Testis (tissue), 3 donors: ENCODE results near the gene RNGTT. TPM values are rescaled to one million over a fixed set of nuclear protein-coding genes. Genes with fewer than 3 reads are reported as not detected.

Experiments
- DNase-seq: peaks from one replicate; pipeline ENCODE4 v3.0.0-alpha.2; 2019
- H3K27ac ChIP-seq, 2 donors: fragments of 200-600 bp; sonication (generic); one replicate each; pipeline ENCODE4 v1.5.1; 2019
- H3K27me3 ChIP-seq: fragments of 200-600 bp; sonication (generic); one replicate; pipeline ENCODE4 v1.5.1; 2019
- H3K36me3 ChIP-seq: fragments of 200-600 bp; sonication (generic); one replicate; pipeline ENCODE4 v1.5.1; 2017; ENCODE audit warnings: low read depth; ENCODE audit errors: missing control alignments
- H3K4me1 ChIP-seq: fragments of 200-600 bp; sonication (generic); one replicate; pipeline ENCODE4 v1.5.1; 2019
- H3K4me3 ChIP-seq, 2 donors: fragments of 200-600 bp; sonication (generic); one replicate each; pipeline ENCODE4 v1.5.1; 2017 to 2019
- H3K9me3 ChIP-seq: fragments of 200-600 bp; sonication (generic); one replicate; pipeline ENCODE4 v1.5.1; 2017
- CTCF ChIP-seq, 3 experiments: fragments of 450-650 bp in 2 of 3; fragments of 200-600 bp in 1 of 3; sonication (generic) in 1 of 3; IDR thresholded peaks; one replicate each; pipeline ENCODE4 v1.5.1; 2016 to 2019; ENCODE audit warnings: antibody characterized with exemption in 3 of 3, mild to moderate bottlenecking in 2 of 3, moderate library complexity in 1 of 3
- POLR2A ChIP-seq: fragments of 450-650 bp; IDR thresholded peaks from one replicate; pipeline ENCODE4 v1.6.1; 2017; ENCODE audit warnings: antibody characterized with exemption, mild to moderate bottlenecking, moderate library complexity
- WGBS, 2 donors: methylation state at CpG; one replicate each; pipeline ENCODE4 v1.1.5; 2018; 5-methylcytosine and 5-hydroxymethylcytosine counted together
- intact Hi-C: fragments of 100-400 bp; cut with DNase I; formaldehyde crosslinking; loops from one replicate; pipeline ENCODE4 v1.15.1; 2023; ENCODE audit warnings: low total_unique reads
- polyA plus RNA-seq: library from polyadenylated mRNA; stranded (reverse); fragments of 350-450 nt; fragmentation: Illumina TruSeq; extraction: RNeasy Lipid Tissue Mini Kit (QIAGEN cat#74804); gene quantifications from one replicate; pipeline ENCODE4 v1.2.3, GENCODE V29; 2014; ENCODE audit warnings: low read depth, low replicate concordance; ENCODE audit not compliant: insufficient read depth
- total RNA-seq, 2 donors: library from RNA; depleted of rRNA; stranded (reverse); fragments of >200 nt; gene quantifications; one replicate each; pipeline ENCODE4 v1.2.3, GENCODE V29; 2016

The RNGTT gene
- total and polyA plus RNA-seq, 3 donors from 2014 or later: 19.4 to 27.0 (median 22.1) TPM

GRCh38 chr6:88666901-88667300, 296.5 kb downstream of the RNGTT start:
- no peak for DNase-seq

GRCh38 chr6:88665131-88665530, 298.3 kb downstream of the RNGTT start:
- Histone ChIP-seq H3K27me3 (no peaks in the 10 kb centered on the region), H3K36me3 (no peaks in the 10 kb centered on the region), H3K4me3 (no peak overlapping the region), H3K9me3 (no peaks in the 10 kb centered on the region), H3K4me1 (no peaks in the 10 kb centered on the region), H3K27ac (no peak overlapping the region)
- WGBS, 2 donors: 94 to 96% methylated on average over 4 of the region's 4 CpGs
- no peak for DNase-seq
- TF ChIP-seq POLR2A (no peak), CTCF (IDR thresholded peaks at IDR 0.05) (no peak)
- intact Hi-C loops: no loop called here

More at GRCh38 chr6:88666901-88667300, 296.5 kb downstream of the RNGTT start:
- intact Hi-C loops: no loop called here
- Histone ChIP-seq H3K36me3 (no peaks in the 10 kb centered on the region), H3K4me1 (no peaks in the 10 kb centered on the region), H3K9me3 (no peaks in the 10 kb centered on the region), H3K27ac (no peak overlapping the region), H3K27me3 (no peaks in the 10 kb centered on the region), H3K4me3 (no peak overlapping the region)
- TF ChIP-seq CTCF (IDR thresholded peaks at IDR 0.05) (no peak), POLR2A (no peak)
- WGBS, 2 donors: 82 to 98% methylated on average over 5 of the region's 5 CpGs

- Histone ChIP-seq H3K4me1 (no peaks in the 10 kb centered on the region), H3K4me3 (no peak overlapping the region), H3K9me3 (no peaks in the 10 kb centered on the region), H3K27ac (no peak overlapping the region), H3K27me3 (no peaks in the 10 kb centered on the region), H3K36me3 (no peaks in the 10 kb centered on the region)
- no peak for TF ChIP-seq POLR2A
- no peak for TF ChIP-seq CTCF (IDR thresholded peaks at IDR 0.05)
- DNase-seq: no peak
- intact Hi-C loops: no loop called here
- WGBS, 2 donors: 95 to 96% methylated on average over 5 of the region's 5 CpGs
These were observed 299.6 kb downstream of the RNGTT start for GRCh38 chr6:88663801-88664200.

GRCh38 chr6:88662653-88663174, 300.7 kb downstream of the RNGTT start:
- intact Hi-C loops: no loop called here
- WGBS, 2 donors: 97 to 99% methylated on average over 10 to 12 of the region's 12 CpGs

More at GRCh38 chr6:88662653-88663174, 300.7 kb downstream of the RNGTT start:
- no peak for DNase-seq
- Histone ChIP-seq H3K4me3 (no peak overlapping the region), H3K36me3 (no peaks in the 10 kb centered on the region), H3K27me3 (no peaks in the 10 kb centered on the region), H3K9me3 (no peaks in the 10 kb centered on the region), H3K27ac (no peak overlapping the region), H3K4me1 (no peaks in the 10 kb centered on the region)
- TF ChIP-seq POLR2A (no peak), CTCF (IDR thresholded peaks at IDR 0.05) (no peak)
